Coronary artery (tissue), 2 donors: ENCODE results near the gene C4orf54.
A peak's percentile ranks its signal among the peaks of the same experiment; 100 is the strongest.

ENCODE experiments used
- DNase-seq: peaks from one replicate; pipeline ENCODE4 v3.0.0-alpha.2; 2017; ENCODE audit warnings: low spot score
- H3K27ac ChIP-seq, 2 donors: fragments of 200-600 bp; sonication (generic); one replicate each; pipeline ENCODE4 v1.5.1; 2016 to 2019
- H3K4me3 ChIP-seq: fragments of 200-600 bp; sonication (generic); 2 replicates; pipeline ENCODE4 v1.5.1; 2016; ENCODE audit warnings: mild to moderate bottlenecking, moderate library complexity
- CTCF ChIP-seq: fragments of 200-600 bp; sonication (generic); IDR thresholded peaks from one replicate; pipeline ENCODE4 v1.5.1; 2019; ENCODE audit warnings: antibody characterized with exemption

The C4orf54 gene

GRCh38 chr4:99685234-99685633 lies 27.6 kb upstream of the C4orf54 start:
- Histone ChIP-seq H3K27ac (no peak overlapping the region), H3K4me3 (no peak overlapping the region)
- no peak for DNase-seq
- no peak for TF ChIP-seq CTCF

GRCh38 chr4:99683895-99684294 lies 26.3 kb upstream of the C4orf54 start:
- Histone ChIP-seq H3K27ac (no peak overlapping the region), H3K4me3 (no peak overlapping the region)
- no peak for DNase-seq
- TF ChIP-seq CTCF: no peak

- TF ChIP-seq CTCF: no peak
- Histone ChIP-seq H3K27ac (no peak overlapping the region), H3K4me3 (no peak overlapping the region)
- no peak for DNase-seq
Measured at GRCh38 chr4:99679976-99680375, 22.3 kb upstream of the C4orf54 start.

GRCh38 chr4:99679204-99679603 lies 21.6 kb upstream of the C4orf54 start:
- no peak for DNase-seq
- no peak for TF ChIP-seq CTCF
- Histone ChIP-seq H3K27ac (no peak overlapping the region), H3K4me3 (no peak overlapping the region)

GRCh38 chr4:99677161-99677560 lies 19.5 kb upstream of the C4orf54 start:
- TF ChIP-seq CTCF: no peak
- DNase-seq: no peak

GRCh38 chr4:99670409-99671073 lies 12.9 kb upstream of the C4orf54 start:
- TF ChIP-seq CTCF: no peak
- no peak for DNase-seq
- Histone ChIP-seq H3K4me3 (no peak overlapping the region), H3K27ac (no peak overlapping the region)

More at GRCh38 chr4:99677161-99677560, 19.5 kb upstream of the C4orf54 start:
- no peak overlapping the region for H3K4me3 ChIP-seq
- no peak overlapping the region for H3K27ac ChIP-seq

GRCh38 chr4:99669084-99669483 lies 11.5 kb upstream of the C4orf54 start:
- H3K27ac ChIP-seq: peak overlapping the region; percentile 44 to 61
- no peak overlapping the region for H3K4me3 ChIP-seq
- DNase-seq: no peak
- no peak for TF ChIP-seq CTCF
